Keratinocyte (primary cell): ENCODE measurements around the gene GPR37. TPM values are rescaled to one million over a fixed set of nuclear protein-coding genes. Genes with fewer than 3 reads are reported as not detected.

ENCODE experiments used
- DNase-seq: peaks from one replicate; pipeline ENCODE4 v3.0.0-alpha.2; 2011; ENCODE audit warnings: low read depth, missing footprints, low spot score
- FAIRE-seq: peaks from 2 replicates; lab custom pipeline; 2011; peaks lifted over from hg19 to GRCh38; lab: Jason Lieb, UNC
- H2AFZ ChIP-seq: 2 replicates; pipeline ENCODE4 v1.6.0; 2012; ENCODE audit warnings: low read length, control low read depth, inconsistent platforms; ENCODE audit not compliant: control insufficient read depth
- H3K27ac ChIP-seq: 2 replicates; pipeline ENCODE4 v1.5.1; 2011; ENCODE audit warnings: low read length; ENCODE audit not compliant: control insufficient read depth, insufficient read depth
- H3K27me3 ChIP-seq: 3 replicates; pipeline ENCODE4 v1.6.0; 2011; ENCODE audit warnings: low read length; ENCODE audit not compliant: control insufficient read depth, insufficient read depth; ENCODE audit errors: extremely low read depth
- H3K36me3 ChIP-seq, 2 experiments: 2 replicates in 1 of 2; 3 replicates in 1 of 2; pipeline ENCODE4 v1.5.1; 2011; ENCODE audit warnings: low read length in 2 of 2, mild to moderate bottlenecking in 1 of 2; ENCODE audit not compliant: control insufficient read depth in 2 of 2, insufficient read depth in 2 of 2; ENCODE audit errors: extremely low read depth in 1 of 2
- H3K4me1 ChIP-seq: 3 replicates; pipeline ENCODE4 v1.5.1; 2011; ENCODE audit warnings: low read length; ENCODE audit not compliant: control insufficient read depth, insufficient read depth; ENCODE audit errors: extremely low read depth
- H3K4me2 ChIP-seq: 3 replicates; pipeline ENCODE4 v1.6.0; 2011; ENCODE audit warnings: low read depth, low read length; ENCODE audit not compliant: control insufficient read depth, insufficient read depth; ENCODE audit errors: extremely low read depth
- H3K4me3 ChIP-seq, 3 experiments: fragments of 200-600 bp in 1 of 3; sonication (generic) in 1 of 3; 2 replicates in 2 of 3; 3 replicates in 1 of 3; pipeline ENCODE4 v1.5.1; 2011 to 2016; ENCODE audit warnings: low read length in 3 of 3, mild to moderate bottlenecking in 3 of 3, control low read depth in 2 of 3, inconsistent platforms in 1 of 3, low read depth in 1 of 3, mixed read lengths in 1 of 3, mixed run types in 1 of 3, moderate library complexity in 1 of 3; ENCODE audit not compliant: control insufficient read depth in 2 of 3, insufficient read depth in 2 of 3; ENCODE audit errors: extremely low read depth in 1 of 3
- H3K79me2 ChIP-seq: 2 replicates; pipeline ENCODE4 v1.6.0; 2012; ENCODE audit warnings: low read length; ENCODE audit not compliant: control insufficient read depth, insufficient read depth
- H3K9ac ChIP-seq: 3 replicates; pipeline ENCODE4 v1.6.0; 2011; ENCODE audit warnings: low read length; ENCODE audit not compliant: control insufficient read depth, insufficient read depth; ENCODE audit errors: extremely low read depth
- H3K9me1 ChIP-seq: 3 replicates; pipeline ENCODE4 v1.6.0; 2011; ENCODE audit warnings: low read length; ENCODE audit not compliant: control insufficient read depth, insufficient read depth; ENCODE audit errors: extremely low read depth
- H3K9me3 ChIP-seq: 2 replicates; pipeline ENCODE4 v1.5.1; 2012; ENCODE audit warnings: low read depth, low read length; ENCODE audit not compliant: control insufficient read depth
- H4K20me1 ChIP-seq: 3 replicates; pipeline ENCODE4 v1.6.0; 2011; ENCODE audit warnings: low read length; ENCODE audit not compliant: control insufficient read depth, insufficient read depth; ENCODE audit errors: extremely low read depth
- CTCF ChIP-seq, 3 experiments: IDR thresholded peaks in 1 of 3; conservative IDR thresholded peaks in 1 of 3; optimal IDR thresholded peaks in 1 of 3; 2 replicates in 2 of 3; 3 replicates in 1 of 3; pipeline versions ENCODE3 to v1.5.1; 2011; ENCODE audit warnings: low read length in 3 of 3, mild to moderate bottlenecking in 3 of 3, moderate library complexity in 2 of 3, control low read depth in 1 of 3, inconsistent platforms in 1 of 3; ENCODE audit not compliant: insufficient read depth in 2 of 3; ENCODE audit errors: extremely low read depth in 1 of 3
- EZH2 ChIP-seq: IDR thresholded peaks from one replicate; pipeline ENCODE4 v1.6.1; 2012; ENCODE audit warnings: inconsistent platforms, mild to moderate bottlenecking, low read length, moderate library complexity
- dilution Hi-C: fragments of 300-500 bp; cut with MboI; formaldehyde crosslinking; loops from one replicate; pipeline ENCODE4 v1.7.0; 2020; ENCODE audit warnings: low sequenced_read_pairs; ENCODE audit not compliant: extremely low pct_ligation_motif_present
- polyA plus RNA-seq, 5 experiments: library from polyadenylated mRNA; depleted of rRNA in 3 of 5; stranded (reverse) in 3 of 5; stranded (forward) in 1 of 5; unstranded in 1 of 5; fragments of >200 nt; gene quantifications; 1 replicate in 1 of 5; 2 replicates in 3 of 5; 3 replicates in 1 of 5; pipeline versions ENCODE4 v1.2.1 to v1.2.3, GENCODE V29; 2011 to 2012; ENCODE audit warnings: missing spikeins in 2 of 5, low read depth in 1 of 5, low replicate concordance in 1 of 5

The GPR37 gene
- polyA plus RNA-seq, 1 donor (not counting 4 experiments of a cell fraction or from before 2014, with no cell fraction given), result 0.58 TPM

DNA sequence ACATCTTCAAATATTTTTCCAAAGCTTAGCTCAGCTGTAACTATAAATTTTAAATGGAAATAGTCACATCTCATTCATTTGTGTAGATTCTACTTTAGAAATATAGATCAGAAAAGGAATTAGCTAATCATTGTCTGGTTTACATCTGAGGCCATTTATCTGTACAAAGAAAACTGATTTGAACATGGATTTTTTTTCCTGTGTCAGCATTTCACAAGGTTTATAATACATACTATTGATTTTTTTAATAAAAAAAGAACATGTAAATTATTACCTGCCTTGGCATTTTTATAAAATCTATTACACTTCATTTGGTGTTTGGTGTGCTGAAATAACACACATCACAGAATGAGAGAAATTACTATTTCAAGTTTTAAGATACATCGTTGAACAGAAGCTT, 3.5 kb upstream of the GPR37 start:
- no peak overlapping the region for H3K4me3 ChIP-seq
- dilution Hi-C loops, result loop anchor here (25.0 kb wide), 1 partner anchor 607 kb away; no protein-coding TSS in a partner anchor
- H3K9ac ChIP-seq, result no peak overlapping the region

GRCh38 chr7:124768525-124768924, 2.9 kb upstream of the GPR37 start:
- dilution Hi-C loops, result loop anchor here (25.0 kb wide), 1 partner anchor 606 kb away; no protein-coding TSS in a partner anchor
- DNase-seq (no peak), FAIRE-seq (no peak)
- no peak overlapping the region for H3K9ac ChIP-seq
- no peak overlapping the region for H3K27ac ChIP-seq
- peaks cover 10% of the 10 kb centered on the region for H3K4me1 ChIP-seq
- peaks cover 18% of the 10 kb centered on the region for H3K27me3 ChIP-seq
- H3K9me1 ChIP-seq, result no peaks in the 10 kb centered on the region
- TF ChIP-seq EZH2 (no peak), CTCF (optimal IDR thresholded peaks at IDR 0.05 in 1 of 3, IDR thresholded peaks at IDR 0.05 in 1 of 3, conservative IDR thresholded peaks at IDR 0.05 in 1 of 3; ENCODE audit: extremely low read depth in 1 of 3, insufficient read depth in 2 of 3, low read length in 3 of 3) (no peak)
- no peaks in the 10 kb centered on the region for H3K9me3 ChIP-seq
- H3K36me3 ChIP-seq, result no peaks in the 10 kb centered on the region
- no peak overlapping the region for H3K4me2 ChIP-seq
- no peaks in the 10 kb centered on the region for H4K20me1 ChIP-seq
- no peak overlapping the region for H3K4me3 ChIP-seq
- no peak overlapping the region for H2AFZ ChIP-seq
- no peaks in the 10 kb centered on the region for H3K79me2 ChIP-seq

More for the DNA sequence above, 3.5 kb upstream of the GPR37 start:
- no peaks in the 10 kb centered on the region for H3K36me3 ChIP-seq
- peaks cover 9% of the 10 kb centered on the region for H3K4me1 ChIP-seq
- no peaks in the 10 kb centered on the region for H4K20me1 ChIP-seq
- no peaks in the 10 kb centered on the region for H3K79me2 ChIP-seq
- no peak overlapping the region for H2AFZ ChIP-seq
- no peak overlapping the region for H3K27ac ChIP-seq
- TF ChIP-seq CTCF (optimal IDR thresholded peaks at IDR 0.05 in 1 of 3, IDR thresholded peaks at IDR 0.05 in 1 of 3, conservative IDR thresholded peaks at IDR 0.05 in 1 of 3; ENCODE audit: extremely low read depth in 1 of 3, insufficient read depth in 2 of 3, low read length in 3 of 3) (no peak), EZH2 (no peak)
- DNase-seq (no peak), FAIRE-seq (no peak)
- peaks cover 14% of the 10 kb centered on the region for H3K27me3 ChIP-seq
- no peaks in the 10 kb centered on the region for H3K9me1 ChIP-seq
- no peak overlapping the region for H3K4me2 ChIP-seq
- H3K9me3 ChIP-seq, result no peaks in the 10 kb centered on the region
